PC-9 (cell line): Measurements from ENCODE around the gene F5.

Experiments used
- EZH2 ChIP-seq: fragments of 200-600 bp; sonication (generic); IDR thresholded peaks from 2 replicates; pipeline ENCODE4 v1.8.0; 2017; ENCODE audit warnings: antibody characterized with exemption, low read depth
- TF ChIP-seq, protein P1 (sequence below): fragments of 200-600 bp; sonication (generic); conservative IDR thresholded peaks from 2 replicates; pipeline ENCODE4 v1.6.1; 2017; ENCODE audit warnings: mixed run types, antibody characterized with exemption, mild to moderate bottlenecking, moderate library complexity

DNA sequence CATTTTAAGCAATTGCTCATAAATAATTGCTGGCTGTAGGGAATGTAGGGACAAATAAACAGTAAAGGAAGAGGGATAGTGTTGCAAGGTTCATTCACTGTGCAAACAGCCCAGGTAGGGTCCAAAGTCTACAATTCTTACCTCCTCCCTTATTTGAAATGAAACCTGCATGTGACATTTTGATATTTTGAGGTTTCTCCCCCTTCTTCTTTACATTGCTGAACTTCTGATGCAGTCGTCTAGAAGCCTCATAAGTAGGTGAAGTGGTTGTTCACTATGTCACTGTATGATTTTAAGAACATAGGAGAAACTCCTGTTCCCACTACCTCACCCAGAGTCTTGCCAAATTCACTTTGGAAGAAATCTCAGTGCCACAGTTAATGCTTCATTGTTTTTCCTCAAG lies 16.1 kb downstream of the F5 start:
- TF ChIP-seq, protein P1, sequence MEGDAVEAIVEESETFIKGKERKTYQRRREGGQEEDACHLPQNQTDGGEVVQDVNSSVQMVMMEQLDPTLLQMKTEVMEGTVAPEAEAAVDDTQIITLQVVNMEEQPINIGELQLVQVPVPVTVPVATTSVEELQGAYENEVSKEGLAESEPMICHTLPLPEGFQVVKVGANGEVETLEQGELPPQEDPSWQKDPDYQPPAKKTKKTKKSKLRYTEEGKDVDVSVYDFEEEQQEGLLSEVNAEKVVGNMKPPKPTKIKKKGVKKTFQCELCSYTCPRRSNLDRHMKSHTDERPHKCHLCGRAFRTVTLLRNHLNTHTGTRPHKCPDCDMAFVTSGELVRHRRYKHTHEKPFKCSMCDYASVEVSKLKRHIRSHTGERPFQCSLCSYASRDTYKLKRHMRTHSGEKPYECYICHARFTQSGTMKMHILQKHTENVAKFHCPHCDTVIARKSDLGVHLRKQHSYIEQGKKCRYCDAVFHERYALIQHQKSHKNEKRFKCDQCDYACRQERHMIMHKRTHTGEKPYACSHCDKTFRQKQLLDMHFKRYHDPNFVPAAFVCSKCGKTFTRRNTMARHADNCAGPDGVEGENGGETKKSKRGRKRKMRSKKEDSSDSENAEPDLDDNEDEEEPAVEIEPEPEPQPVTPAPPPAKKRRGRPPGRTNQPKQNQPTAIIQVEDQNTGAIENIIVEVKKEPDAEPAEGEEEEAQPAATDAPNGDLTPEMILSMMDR: no peak
- TF ChIP-seq EZH2: no peak
